Measurements from ENCODE around the gene MUC6.
"Not testable (repeated sequence)": the region's sequence is repeated elsewhere in the genome, so short reads cannot be mapped to it uniquely, and the experiment has no call there.

MUC6 gene

DNA sequence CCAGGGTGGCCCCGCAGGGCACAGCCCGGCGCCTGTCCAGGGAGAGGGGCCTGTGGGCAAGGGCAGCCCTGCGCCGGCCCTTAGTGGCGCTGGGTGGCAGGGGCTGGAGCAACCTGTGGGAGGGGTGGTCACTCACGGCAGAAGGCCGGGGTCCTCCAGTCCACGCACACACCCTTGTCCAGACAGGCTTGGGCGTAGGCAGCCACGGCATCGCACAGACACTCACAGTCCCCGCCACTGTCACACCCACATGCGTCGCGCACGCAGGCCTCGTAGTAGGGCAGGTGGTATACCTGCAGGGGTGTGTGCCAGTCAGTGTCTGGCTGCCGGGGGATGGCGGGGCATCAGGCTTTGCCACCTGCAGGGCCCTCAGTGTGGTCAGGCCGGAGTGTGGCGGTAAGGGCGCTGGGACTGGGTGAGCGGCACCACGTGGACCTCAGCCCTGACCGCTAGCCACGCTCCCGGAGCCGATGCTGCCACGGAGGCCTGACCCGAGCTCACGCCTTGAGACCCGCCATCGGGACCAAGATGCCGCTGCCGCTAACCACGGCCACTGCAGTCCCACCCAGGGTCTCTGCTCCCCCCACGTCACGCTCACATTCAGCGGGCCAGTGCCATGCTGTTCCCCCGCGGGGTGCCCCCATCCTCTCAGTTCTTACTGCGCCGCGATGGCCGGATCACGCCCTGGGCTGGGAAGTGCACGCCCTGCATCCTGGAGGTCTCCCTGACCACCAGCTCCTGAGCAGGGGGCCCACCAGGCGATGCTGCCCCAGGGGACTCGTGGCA lies 12.5 kb downstream of the MUC6 start:
- TF ChIP-seq GATA1 (IDR thresholded peaks at IDR 0.05; ENCODE audit: low read depth, low read length) = no peak
- no peak for TF ChIP-seq POLR2A (IDR thresholded peaks at IDR 0.05; ENCODE audit: low read length)
- no peak for DNase-seq

DNA sequence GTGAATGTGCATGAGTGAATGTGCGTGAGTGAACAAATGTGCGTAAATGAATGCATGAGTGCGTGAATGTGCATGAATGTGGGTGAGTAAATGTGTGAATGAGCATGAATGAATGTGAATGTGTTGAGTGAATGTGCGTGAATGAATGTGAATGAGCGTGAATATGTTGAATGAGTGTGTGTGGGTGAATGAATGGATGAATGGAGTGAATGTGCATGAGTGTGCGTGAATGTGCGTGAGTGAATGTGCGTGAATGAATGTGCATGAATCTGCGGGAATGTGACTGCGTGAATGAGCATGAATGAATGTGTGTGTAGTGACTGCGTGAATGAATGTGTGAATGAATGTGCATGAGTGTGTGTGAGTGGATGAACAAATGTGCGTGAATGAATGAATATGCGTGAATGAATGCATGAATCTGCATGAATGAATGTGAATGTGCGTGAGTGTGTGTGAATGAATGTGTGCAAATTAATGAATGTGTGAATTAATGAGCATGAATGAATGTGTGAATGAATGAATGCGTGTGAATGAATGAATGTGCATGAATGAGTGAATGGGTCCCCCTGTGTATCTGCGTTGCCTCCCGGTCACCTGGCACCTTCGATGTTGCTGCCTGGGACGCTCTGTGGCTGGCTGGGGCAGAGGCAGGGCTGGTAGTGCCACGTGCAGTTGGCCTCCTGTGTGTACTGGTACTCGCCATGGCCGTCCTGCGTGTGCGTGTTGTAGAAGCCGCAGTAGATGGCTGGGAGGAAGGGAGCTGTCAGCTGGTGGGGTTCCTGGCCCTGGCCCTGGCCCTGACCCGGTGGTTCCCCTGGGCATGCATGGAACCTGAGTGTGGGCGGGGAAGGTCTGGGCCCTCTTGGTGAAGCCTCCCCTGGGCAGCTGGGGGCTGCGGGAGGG lies 13.4 kb downstream of the MUC6 start:
- TF ChIP-seq GATA1 (IDR thresholded peaks at IDR 0.05; ENCODE audit: low read depth, low read length) (no peak), POLR2A (IDR thresholded peaks at IDR 0.05; ENCODE audit: low read length) (no peak)
- DNase-seq = no peak

DNA sequence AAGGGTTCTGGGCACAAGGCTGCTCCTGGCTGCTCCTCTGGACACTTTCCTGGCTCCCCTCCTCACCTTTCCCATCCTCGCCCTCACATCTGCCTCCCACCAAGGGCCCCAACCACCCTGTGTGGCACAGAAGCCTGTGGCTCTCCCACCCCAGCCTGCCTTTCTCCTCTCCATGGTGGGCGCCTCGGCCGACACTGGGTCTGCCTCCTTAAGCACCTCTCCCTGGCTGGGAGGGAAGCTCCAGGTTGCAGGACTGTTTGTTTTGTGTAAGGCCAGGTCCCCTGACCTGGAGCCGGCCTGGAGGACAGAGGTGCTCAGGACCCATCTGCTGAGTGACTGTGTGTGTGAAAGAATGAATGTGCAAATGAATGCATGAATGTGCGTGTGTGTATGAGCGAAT lies 14.1 kb downstream of the MUC6 start:
- no peak for TF ChIP-seq GATA1 (IDR thresholded peaks at IDR 0.05; ENCODE audit: low read depth, low read length)
- no peak for TF ChIP-seq POLR2A (IDR thresholded peaks at IDR 0.05; ENCODE audit: low read length)
- DNase-seq = no peak

DNA sequence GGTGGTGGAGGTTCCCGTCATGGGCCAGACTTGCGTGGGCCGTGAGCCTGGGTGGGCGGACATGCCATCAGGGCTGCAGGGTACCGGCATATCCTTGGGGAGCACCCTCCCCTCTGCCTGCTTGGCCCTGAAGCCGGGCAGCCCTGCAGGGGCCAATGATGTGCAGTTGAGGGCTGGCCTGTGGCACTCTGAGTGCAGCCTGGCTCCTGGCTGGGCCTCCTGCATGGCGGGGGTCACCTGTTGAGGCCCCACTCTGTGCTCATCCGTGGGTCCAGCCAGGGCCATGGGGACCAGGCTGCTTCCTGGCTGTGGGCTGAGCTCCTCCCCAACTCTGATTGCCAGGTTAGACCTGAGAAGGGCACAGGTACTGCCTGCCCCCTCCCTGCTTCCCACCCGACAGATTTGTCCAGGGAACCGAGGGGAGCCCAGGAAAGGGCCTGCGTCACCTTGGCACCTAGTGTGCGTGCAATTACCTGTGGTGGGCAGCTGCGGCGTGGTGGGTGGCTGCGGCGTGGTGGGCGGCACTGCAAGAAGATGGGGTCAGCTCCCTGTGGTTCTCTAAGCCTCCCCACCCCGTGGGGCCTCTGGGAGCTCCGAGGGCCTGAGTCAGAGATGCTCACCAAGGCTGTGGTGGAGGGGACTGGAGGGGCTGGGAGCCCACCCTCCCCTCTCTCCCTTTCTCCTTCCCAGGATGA lies 16.2 kb downstream of the MUC6 start:
- no peak for DNase-seq
- TF ChIP-seq POLR2A (IDR thresholded peaks at IDR 0.05; ENCODE audit: low read length) (no peak), GATA1 (IDR thresholded peaks at IDR 0.05; ENCODE audit: low read depth, low read length) (no peak)

DNA sequence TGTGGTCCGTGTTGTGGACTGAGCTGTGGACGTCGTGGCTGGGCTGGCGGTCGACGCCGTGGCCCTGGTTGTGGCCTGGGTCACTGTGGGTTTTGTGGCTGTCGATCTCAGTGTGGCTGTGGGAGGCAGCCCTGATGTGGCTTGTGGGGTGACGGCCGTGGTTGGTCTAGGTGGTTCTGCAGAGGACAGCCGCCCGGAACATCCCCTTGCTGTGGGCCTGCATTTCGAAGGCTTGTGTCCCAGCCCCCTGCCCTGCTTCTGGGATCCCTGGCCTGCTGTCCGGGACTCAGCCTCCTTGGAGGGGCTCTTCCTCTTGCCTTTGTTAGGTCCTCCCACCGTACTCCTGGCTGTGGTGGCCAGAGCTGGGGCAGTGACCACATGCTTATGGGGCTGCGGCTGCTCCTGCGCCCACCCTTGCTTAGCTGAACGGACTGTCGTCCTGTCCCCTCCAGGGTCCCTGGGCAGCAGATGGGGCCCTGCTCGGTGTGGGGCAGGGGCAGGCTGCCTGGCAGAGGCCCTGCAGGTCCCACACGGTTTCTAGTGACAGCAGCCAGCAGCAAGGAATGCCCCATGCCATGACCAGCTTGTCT lies 17.1 kb downstream of the MUC6 start:
- DNase-seq = no peak
- TF ChIP-seq GATA1 (IDR thresholded peaks at IDR 0.05; ENCODE audit: low read depth, low read length) = no peak
- TF ChIP-seq POLR2A (IDR thresholded peaks at IDR 0.05; ENCODE audit: low read length) = no peak

DNA sequence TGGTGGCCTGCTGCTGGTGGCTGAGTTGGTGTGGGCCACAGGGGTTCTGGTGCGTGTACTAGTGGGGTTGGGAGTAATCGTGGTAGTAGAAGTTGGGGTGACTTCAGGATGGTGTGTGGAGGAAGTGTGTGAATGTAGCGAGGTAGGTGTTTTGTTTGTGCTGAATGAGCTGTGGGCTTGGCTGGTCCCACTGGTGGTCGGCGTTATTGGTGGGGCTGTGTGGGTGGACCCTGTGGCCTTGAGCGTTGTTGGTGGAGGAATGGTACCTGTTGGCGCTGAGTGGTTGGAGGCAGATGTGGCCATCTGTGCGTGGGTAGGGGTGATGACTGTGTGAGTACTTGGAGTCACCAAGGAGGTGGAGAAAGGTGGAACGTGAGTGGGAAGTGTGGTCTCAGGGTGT lies 18.4 kb downstream of the MUC6 start:
- TF ChIP-seq POLR2A (IDR thresholded peaks at IDR 0.05; ENCODE audit: low read length) = no peak
- TF ChIP-seq GATA1 (IDR thresholded peaks at IDR 0.05; ENCODE audit: low read depth, low read length) = no peak
- no peak for DNase-seq

DNA sequence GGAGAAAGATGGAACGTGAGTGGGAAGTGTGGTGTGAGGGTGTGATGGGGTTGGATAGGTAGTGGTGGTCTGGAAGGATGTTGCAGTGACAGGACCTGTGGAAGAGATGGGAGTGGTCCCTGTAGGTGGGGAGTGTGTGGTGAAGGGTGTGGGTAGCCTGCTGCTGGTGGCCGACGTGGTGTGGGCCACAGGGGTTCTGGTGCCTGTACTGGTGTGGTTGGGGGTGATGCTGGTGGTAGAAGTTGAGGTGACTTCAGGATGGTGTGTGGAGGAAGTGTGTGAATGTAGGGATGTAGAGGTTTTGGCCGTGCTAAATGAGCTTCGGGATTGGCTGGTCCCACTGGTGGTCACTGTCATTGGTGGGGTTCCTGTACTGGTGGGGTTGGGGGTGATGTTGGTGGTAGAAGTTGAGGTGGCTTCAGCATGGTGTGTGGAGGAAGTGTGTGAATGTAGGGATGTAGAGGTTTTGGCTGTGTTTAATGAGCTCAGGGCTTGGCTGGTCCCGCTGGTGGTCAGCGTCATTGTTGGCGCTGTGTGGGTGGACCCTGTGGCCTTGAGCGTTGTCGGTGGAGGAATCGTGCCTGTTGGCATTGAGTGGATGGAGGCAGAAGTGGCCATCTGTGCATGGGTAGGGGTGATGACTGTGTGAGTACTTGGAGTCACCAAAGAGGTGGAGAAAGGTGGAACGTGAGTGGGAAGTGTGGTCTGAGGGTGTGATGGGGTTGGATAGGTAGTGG lies 19.1 kb downstream of the MUC6 start:
- TF ChIP-seq GATA1 (IDR thresholded peaks at IDR 0.05; ENCODE audit: low read depth, low read length) (no peak), POLR2A (IDR thresholded peaks at IDR 0.05; ENCODE audit: low read length) (no peak)
- DNase-seq = no peak

DNA sequence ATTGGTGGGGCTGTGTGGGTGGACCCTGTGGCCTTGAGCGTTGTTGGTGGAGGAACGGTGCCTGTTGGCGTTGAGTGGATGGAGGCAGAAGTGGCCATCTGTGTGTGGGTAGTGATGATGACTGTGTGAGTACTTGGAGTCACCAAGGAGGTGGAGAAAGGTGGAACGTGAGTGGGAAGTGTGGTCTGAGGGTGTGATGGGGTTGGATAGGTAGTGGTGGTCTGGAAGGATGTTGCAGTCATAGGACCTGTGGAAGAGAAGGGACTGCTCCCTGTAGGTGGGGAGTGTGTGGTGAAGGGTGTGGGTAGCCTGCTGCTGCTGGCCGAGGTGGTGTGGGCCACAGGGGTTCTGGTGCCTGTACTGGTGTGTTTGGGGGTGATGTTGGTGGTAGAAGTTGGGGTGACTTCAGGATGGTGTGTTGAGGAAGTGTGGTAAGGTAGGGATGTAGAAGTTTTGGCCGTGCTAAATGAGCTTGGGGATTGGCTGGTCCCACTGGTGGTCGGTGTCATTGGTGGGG lies 19.9 kb downstream of the MUC6 start:
- DNase-seq = not testable (repeated sequence)

DNA sequence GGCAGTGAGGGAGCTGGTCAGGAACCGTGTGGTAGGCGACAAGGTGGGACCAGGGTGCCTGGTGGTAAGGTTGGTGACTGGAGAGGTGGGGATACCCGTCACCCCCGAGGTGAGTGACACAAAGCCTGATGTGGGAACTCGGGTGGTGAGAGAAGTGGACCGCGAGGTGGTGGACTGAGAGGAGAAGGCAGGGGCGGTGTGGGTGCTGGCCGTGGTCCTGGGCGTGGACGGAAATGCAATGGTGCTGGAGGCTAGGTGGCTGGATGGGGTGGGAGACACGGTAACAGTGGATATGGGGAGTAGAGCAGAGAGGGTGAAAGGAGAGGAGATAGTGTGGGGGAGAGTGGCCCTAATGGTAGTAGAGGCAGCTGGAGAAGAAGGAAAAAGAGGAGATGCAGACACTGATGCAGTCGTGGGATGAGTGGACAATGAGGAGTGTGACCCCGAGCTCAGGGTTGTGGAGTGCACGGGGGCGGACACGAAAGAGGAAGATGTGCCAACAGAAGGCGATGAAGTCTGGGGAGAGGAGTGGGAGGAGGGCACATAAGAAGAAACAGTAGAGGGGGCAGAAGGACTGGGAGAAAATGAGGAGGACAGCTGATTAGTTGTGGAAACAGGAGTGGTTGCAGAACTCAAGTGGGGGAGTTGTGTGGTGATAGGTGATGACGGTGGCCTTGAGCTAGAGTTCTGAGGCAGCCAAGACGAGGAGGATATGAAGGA lies 20.5 kb downstream of the MUC6 start:
- TF ChIP-seq GATA1 (IDR thresholded peaks at IDR 0.05; ENCODE audit: low read depth, low read length) = no peak
- no peak for TF ChIP-seq POLR2A (IDR thresholded peaks at IDR 0.05; ENCODE audit: low read length)
- DNase-seq = no peak

DNA sequence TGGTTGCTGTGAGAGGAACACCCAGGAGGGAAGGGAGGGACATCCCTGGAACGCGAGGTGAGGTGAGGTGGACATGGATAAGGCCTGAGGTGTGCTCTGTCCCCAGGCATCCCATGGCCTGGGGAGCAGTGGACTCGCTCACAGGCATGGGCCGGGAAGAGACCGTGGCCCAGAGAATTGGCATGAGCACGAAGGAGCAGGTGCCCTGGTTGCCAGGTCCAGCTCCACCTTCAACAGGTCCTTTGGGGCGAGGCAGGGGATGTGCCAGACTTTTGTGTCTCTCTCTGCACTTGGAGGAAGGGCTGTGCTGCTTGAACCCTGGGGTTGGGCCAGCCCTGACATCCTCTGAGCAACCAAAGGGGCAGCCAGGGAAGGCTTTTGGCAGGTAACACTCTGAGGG lies 21.5 kb downstream of the MUC6 start:
- DNase-seq = no peak
- no peak for TF ChIP-seq GATA1 (IDR thresholded peaks at IDR 0.05; ENCODE audit: low read depth, low read length)

DNA sequence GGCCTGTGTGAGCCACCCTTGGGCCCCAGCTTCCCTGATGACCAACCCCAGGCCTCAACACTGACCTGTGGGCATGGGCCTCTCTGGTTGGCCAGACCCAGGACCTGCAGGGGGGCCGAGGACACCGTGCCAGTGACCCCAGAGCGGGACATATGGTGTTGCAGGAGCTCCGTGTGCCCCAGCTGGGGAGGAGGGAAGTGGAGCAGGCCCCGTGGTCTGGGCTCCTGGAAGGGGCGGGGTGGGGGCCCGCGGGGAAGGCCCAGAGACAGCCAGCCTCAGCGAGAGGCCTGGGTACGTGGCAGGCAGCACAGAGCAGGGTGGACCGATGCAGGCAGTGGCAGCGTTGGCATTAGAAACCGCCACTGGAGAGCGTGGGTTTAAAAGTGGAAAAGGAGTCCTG lies 22.2 kb downstream of the MUC6 start:
- DNase-seq = no peak
- TF ChIP-seq POLR2A (IDR thresholded peaks at IDR 0.05; ENCODE audit: low read length) (no peak), GATA1 (IDR thresholded peaks at IDR 0.05; ENCODE audit: low read depth, low read length) (no peak)

DNA sequence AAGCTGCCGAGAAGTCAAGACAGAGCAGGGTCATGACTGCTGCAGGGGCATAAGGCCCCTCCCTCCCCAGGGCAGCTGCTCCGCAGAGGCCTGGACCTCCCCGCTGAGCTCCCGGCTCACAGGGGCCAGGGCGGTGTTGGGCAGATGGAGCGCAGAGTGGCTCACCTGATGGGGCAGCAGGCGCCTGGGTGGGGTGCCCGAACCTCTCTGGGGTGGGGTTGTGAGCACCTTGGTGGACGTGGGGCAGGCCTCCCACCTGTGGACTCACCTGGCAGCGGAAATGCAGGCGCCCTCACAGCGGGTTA lies 22.9 kb downstream of the MUC6 start:
- no peak for TF ChIP-seq POLR2A (IDR thresholded peaks at IDR 0.05; ENCODE audit: low read length)
- TF ChIP-seq GATA1 (IDR thresholded peaks at IDR 0.05; ENCODE audit: low read depth, low read length) = no peak
- DNase-seq = no peak
